GM21717 (cell line): ENCODE data around the gene LMO1.

ENCODE experiments used
- ATAC-seq: cut with Tn5 transposase; IDR thresholded peaks from one replicate; pipeline ENCODE4 v1.9.1; 2021; ENCODE audit warnings: mild to moderate bottlenecking, moderate library complexity; ENCODE audit not compliant: unreplicated experiment

The LMO1 gene

DNA sequence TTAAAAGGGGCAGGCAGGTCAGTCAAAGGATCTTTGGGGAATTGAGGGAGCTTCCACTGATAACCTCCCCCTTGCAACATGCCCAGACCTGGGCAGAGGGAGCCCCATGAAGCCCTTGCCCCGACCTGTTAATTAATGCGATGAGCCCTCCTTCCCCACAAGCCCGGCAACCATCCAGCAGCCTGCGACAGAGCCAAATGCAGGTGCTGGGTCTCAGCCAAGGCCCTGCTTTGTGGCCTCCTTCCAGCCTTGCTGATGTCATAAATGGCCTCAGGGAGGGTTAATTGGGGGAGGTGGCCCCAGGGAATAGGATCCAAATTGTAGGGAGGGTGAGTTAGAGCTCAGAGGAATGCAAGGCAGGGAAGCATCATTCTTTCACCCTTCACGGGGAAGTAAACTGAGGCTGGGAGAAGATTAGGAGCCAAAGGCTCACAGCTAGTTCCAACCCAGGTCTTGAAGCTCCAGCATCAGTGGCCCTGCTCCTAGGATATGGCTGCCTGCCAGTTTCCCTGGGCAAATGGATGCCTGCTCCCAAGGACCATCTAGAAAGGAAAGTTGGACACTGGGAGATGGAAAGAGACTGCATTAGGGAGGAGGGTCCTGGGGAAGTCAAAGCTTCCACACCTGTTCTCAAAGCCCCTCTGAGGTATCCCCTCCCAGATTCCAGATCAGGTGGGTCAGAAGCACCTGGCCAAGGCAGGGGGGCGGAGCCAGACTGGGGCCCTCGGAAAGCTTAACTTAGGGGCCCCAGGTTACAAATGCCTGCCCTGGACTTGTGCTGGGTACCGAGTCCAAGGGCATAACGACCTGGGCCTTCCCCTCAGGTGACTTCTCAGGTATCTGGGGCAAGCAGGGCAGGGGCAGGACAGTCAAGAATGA, 34.1 kb downstream of the LMO1 start:
- no peak for ATAC-seq

DNA sequence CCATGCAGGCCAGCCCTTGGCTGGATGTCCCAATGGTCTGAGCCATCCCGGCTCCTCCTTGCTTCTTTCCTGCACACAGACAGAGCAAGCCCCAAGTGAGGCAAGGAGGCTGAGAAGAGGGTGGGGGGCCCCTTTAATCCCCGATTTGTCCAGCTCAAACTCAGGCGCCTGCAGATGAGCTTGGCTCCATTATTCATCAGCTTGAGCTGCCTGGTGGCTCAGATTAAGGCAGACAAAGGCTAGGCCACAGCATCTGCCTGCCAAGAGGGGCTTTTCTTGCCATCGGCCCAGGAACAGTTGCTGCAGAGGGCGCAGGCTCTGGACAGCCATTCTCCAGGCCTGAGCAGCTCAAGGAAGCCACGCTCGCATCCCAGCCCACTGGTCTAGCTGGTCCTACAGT, 35.4 kb downstream of the LMO1 start:
- no peak for ATAC-seq

DNA sequence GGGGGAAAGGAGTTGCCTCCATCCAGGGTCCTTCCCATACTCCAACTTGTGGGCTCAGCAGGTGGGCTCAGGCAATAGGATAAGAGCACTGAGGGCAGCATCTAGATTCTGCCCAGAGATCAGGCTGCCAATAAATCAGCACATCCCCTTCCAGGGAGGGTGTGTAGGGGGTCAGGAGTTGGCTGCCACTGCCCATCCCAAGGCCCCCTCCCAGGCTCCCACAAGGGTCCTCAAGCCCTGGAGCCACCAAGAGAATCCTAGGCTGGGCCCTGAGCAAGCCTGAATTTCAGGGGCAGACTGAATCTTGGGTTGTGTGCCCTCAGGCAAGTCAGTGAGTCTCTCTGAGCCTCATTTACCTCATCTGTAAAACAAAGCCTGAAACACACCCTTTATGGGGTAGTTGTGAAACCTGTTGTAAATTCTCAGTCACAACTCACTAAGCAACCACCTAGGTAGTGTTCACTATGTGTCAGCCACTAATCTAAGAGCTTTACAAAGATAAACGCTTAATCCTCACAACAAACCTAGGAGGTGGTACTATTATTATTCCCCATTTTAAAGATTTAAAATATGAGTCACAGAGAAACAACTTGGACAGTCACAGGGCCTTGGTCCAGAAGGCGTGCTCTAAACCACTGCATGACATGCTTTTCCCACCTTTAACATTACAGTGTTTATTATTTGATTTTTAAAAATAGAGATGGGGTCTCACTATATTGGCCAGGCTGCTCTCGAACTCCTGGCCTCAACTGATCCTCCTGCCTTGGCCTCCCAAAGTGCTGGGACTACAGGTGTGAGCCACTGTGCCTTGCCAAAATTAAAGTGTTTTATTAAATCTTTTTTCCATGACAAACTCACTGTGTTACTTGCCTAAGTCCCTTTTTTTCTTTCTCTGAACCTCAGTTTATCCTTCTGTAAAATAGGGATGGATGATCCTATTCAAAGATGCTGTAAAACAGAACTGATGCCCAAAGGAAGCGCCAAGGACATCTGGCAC, 36.2 kb downstream of the LMO1 start:
- no peak for ATAC-seq

DNA sequence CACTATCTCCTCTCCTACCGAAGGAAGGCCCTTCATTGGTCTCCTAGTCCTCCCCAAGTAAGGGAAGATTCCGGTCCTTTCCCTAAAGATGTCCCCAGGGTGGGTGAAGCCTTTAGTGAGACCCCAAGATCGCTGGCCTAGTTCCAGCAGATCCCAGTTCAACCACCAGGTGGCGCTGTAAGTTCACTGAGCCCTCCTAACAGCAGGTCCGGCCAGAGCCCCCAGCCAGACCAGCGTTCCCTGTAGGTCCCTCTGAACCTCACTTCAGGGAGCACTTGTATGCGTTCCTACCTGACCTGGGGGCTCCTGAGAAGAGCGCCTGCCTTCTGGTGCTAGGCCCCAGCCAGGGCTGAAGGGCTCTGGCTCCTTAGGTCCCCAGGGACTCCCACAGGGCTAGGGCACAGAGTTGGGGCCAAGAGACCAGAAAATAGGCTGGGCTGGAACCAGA, 38.1 kb downstream of the LMO1 start:
- no peak for ATAC-seq

DNA sequence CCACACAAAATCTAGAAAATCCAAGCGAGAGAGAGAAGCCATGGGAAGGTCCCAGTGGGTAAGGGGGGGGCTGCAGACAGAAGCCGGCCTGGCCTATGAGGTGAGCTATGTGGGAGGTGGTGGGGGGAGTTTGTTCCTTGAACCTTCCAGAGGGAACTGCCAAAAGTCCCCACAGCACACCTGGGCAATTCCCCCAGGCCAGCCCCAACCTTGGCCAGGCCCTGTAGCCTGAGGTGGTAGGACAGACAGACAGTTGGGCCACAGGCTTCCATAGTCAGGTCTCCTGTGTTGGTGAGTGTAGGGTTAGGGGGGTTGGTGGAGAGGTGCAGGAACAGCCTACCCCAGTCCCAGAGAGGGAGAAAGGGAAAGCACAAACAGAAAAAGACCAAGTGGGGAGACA, 39.0 kb downstream of the LMO1 start:
- ATAC-seq = no peak

DNA sequence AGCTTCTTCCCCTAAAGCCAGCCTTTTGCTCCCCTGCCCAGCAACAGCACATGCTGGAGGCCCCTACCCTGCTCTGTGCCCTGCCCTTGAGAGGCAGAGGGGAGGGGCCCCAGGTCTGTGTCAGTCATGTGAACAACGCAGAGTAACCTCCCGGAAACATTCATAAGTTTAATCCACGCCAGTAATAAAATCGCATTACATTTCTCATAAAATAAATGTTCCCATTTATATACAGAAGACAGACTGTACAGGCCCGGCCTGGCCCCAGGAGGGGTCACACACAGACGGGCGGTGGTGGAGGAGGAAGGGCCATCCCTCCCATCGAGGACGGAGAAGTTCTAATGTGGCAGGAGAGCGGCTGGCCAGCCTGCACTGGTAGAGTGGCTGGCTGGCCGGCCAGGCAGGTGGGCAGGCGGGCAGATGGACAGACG, 39.5 kb downstream of the LMO1 start:
- ATAC-seq = no peak

DNA sequence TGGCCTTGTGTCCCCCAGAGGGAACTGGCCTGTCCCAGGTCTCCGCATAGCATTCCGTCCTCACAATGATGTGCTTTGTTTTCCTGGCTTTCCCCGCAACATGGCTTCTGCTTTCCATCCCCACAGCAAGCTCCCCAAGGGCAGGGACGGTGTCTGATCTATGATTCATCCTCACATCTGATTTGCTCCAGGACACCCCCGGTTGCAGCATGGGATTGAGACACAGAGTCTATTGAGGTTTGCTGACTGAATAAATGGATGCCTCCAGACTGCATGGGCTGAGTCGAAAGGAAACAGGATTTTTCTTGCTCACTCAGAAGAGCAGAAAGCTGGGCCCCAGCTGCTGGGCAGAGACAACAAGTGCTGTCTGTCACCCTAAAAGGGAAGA, 40.2 kb downstream of the LMO1 start:
- ATAC-seq = no peak

DNA sequence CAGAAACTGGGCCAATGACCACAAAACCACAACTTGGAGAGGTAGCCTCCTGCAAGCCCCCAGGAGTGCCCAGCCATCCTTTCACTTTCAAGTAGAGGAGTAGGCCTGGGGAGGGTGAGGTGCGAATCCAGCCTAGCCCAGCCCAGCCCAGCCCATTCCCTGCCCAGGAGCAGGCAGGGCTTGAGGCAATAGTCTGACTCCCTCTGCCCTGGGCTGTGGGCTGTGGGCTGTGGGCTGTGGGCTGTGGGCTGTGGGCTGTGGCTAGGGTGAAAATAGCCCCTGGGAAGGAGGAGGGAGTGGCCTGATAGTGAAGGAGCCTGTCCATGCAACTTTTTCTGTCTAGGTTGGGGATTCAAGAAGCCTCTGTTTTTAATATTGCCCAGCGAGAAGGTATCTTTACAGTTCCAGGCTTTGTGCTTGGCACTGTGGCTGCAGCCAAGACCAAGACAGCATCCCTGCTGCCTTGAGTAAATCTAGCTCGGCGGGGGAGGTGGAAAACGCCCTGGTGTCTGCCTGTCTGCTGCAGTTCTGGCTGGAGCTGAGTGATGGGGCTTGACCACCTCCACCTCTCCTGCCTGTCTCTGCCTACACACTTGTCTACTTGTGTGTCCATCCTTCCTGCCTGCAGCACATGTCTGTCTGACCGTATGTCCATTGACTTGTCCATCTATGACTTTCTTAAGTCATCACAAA, 40.7 kb downstream of the LMO1 start:
- no peak for ATAC-seq

DNA sequence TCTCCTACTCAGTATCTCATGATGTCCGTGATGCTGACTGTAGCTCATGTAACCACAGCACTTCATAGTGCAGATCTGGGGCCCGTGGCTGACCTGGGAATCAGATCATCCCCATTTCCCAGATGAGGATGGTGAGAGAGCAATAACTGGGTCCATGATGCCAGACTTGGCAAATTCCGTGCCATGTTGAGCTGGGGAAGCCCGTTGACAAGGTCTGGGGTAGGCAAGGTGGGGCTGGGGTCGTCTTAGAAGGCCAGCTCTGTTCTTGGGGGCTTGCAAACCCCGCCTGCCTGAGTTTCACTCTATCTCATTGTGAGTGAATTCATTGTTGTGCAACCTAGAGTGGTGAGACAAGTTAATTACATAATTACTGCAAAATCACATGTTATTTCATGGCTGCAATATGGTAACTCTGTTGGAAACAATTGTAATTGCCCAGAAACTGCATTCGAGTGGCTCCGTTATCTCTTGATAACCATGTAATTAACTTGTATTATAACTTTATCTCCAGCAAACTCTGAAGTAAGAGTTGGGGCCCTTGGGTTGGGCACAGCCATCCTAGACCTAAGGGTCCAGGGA, 41.7 kb downstream of the LMO1 start:
- no peak for ATAC-seq

DNA sequence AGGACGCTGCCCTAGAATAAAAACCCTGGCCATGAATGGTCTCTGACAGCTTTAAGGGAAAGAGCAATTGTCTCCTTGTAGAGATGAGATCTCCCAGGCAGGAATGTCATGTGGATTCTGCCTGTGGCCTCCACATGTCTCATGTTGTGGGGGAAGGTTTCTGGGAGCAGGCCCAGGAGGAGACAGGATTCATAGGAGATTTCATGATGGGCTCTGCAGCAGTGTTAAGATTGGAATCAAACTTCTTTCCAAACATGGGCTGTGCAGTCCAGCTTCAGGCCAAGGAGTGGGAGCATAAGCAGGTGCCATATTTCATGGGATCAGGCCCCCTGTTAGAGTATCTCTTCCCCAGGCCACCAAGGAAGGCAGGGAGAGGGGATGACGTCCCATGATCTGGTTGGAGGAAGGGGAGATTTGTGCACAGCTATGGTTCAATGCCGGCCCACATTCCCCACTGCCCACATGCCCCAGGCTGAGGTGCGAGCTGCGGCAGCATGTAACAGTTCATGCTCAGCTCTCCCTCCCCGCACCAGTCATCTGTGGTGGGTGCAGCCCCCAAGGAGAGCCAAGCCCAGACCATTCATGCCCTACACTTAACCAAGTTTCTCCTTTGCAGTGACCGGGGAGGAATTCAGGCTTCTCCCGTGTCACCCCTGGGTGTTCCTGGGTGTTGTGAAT, 42.5 kb downstream of the LMO1 start:
- no peak for ATAC-seq

DNA sequence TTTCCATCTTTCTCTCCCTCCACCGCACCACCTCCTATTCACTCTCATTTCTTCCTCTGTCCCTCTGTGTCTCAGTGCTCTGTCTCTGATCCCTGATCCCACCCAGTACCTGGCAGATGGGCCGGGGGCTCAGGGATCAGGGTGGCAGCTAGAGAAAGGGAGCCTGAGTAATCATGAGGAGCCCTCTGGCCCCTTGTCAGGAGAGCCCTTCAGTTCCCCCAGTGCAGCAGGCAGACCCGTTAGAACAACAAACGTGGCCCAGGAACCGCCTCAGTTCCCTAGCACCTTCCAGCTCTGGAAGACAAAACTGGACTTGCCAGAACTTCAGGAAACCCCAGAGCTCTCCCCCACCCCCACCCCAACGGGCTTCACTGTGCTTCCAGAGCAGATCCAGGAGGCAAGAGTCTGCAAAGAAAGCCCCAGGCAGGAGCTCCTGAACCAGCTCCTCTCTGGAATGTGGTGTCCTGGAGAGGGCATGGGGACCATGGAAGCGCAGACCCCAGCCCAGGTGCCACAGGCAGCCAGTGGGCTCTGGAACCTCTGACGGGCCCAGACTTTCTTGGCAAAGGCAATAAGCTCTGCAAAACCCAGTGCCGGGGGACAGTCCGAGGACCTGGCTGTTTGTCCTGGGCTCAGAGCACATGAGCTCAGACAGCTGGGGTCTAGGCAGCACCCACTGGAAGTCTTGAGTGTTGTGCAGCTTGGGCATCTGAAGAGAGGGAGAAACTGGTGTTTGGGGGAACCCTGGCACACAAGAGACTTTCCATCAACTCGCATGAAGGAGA, 43.2 kb downstream of the LMO1 start:
- no peak for ATAC-seq

DNA sequence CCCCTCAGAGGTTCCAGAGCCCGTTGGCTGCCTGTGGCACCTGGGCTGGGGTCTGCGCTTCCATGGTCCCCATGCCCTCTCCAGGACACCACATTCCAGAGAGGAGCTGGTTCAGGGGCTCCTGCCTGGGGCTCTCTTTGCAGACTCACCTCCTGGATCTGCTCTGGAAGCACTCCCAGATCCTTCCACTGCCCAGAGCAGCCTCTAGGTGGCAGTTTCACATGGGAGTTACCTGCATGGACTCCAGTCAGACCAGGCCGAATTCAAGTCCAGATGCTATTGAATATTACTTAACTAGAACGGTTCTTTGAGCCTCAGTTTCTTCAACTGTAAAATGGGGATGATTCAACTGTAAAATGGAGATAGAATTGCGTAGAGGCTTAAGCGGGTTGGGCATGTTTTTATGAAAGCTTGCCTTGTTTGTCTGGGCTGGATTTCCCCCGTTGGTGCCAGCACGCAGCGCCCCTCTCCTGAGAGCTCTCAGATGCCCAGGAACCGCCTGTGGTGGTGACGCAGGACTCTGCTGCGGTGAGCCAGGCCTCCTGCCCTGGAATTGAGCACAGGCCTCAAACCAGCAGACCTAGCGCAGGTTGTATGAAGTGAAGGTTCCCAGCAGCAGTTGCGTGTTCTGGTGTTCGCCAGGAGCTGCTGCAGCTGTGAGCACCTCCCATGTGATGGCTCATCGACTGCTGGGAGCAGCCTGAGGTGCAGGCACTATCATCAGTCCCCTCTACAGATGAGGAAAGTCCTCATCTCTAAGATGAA, 44.2 kb downstream of the LMO1 start:
- ATAC-seq = no peak

DNA sequence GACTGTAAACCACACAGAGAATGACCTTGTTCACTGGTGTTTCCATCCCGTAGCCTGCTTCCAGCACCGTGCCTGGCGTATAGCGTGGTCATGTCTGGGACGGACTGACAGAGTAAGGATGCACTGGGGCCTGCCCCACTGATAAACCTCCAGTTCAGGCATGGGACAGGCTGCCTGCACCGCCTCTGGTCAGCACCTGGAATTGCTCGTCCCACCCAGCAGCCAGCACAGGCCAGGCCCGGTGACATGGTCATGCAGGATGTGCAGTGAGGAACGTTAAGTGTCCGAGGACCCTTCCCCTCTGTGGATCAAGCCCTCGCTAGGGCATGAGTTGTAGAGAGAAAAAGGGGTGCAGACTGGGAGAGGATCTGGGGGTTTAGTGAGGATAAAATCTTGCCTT, 44.8 kb downstream of the LMO1 start:
- ATAC-seq = no peak

DNA sequence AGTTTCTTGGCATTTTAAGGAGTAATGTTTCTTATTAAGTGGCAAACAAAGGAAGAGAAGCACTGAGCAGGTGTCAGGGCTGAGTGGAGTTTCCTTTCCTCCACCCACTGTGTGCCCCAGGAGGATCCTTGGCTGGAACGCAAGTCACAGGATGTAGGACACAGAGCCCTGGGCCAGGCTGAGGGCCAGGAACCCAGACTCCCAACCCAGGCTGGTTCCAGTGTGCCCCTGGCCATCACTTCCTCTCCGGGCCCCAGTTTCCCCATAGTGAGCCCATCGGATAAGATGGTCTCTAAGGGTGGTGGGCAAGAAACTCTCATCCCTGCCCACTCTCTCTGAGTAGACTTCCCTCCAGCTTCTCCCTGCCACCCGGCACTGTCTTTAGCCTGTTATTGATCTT, 45.3 kb downstream of the LMO1 start:
- ATAC-seq = no peak

DNA sequence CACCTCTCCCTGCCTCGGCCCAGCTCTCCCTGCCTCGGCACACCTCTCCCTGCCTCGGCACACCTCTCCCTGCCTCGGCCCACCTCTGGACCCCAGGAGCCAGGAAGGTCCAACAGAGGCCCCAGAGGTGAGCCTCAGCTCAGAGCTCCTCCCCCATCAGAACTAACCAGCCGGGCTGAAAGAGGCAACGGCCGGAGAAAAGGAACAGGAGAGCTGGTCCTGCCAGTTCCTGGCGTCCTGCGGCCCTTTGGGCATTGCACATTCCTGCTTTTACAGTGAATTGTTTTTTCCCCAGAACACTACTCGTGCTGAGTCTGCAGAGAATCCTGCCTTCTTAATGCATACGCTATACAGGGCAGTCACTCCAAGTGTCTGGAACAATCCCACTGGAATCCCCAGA, 45.8 kb downstream of the LMO1 start:
- ATAC-seq = no peak

DNA sequence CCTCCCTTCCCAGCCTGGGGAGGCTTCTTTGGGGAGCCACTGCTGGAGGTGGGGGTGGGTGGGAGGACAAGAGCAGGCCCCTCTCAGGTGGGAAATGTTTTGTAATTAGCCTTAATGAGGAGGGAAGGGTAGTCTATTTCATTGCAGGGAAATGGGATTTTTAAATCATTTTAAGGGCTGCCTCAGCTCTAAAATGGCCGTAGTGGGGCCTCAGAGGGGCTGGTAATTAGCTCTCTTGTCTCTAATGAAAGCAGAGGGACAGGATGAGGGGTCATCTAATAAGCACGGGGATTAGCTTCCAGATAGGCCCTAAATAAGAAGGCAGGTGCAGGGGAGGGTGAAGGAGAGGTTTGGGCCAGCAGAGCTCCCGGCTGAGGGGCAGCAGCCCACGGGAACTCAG, 46.5 kb downstream of the LMO1 start:
- no peak for ATAC-seq

DNA sequence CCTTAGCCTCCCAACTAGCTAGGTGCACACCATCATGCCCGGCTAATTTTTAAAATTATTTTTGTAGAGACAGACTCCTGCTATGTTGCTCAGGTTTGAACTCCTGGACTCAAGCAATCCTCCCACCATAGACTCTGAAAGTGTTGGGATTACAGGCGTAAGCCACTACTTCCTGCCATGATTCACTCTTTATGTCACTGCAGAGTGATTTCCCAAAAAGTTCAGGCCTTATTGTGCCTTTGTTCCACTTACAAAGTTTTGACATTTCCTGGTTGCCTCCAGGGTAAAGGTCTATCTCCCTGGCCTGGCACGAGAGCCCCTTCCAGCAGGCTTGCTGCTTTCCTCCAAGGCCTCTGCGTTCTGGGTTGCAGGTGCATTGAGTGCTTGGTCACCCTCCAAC, 50.3 kb downstream of the LMO1 start:
- no peak for ATAC-seq

DNA sequence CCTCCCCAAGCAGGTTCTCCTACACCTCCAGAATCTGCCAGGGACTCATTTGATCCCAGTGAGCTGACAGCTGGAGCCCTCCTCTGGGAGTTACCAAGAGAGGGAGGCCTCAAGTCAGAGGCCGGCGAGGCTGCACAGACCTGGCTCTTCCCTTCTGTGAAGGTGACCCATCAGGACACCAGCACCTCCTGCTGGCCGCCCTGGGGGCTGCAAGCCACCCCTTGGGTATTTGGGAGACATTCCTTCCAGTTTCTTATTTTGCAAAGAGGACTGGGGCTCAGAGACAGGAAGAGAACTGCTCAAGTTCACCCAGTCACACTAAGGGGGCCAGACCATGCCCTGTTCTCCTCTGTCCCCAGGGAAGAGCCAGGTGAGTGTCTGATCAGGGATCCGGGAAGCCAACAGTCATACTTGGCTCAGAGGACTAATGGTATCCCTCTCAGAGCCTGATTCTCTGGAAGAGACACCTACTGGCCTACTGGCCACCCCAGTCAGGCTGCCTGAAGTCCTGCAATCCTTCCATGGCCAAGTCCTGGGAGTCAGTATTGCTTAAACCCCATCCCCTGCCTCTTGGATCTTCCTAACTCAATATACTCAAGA, 54.4 kb downstream of the LMO1 start:
- no peak for ATAC-seq
